Aorta (tissue), 5 donors: Measurements from ENCODE around the gene SAC3D1. TPM values are rescaled to one million over a fixed set of nuclear protein-coding genes. Genes with fewer than 3 reads are reported as not detected.
"Not testable (repeated sequence)": the region's sequence is repeated elsewhere in the genome, so short reads cannot be mapped to it uniquely, and the experiment has no call there.

Experiments
- ATAC-seq: fragments of 200-7000 bp; cut with Tn5 transposase; one replicate; pipeline ENCODE4 v1.9.1; 2022; ENCODE audit warnings: moderate library complexity; ENCODE audit not compliant: low FRiP score
- DNase-seq, 2 donors: peaks; one replicate each; pipeline ENCODE4 v3.0.0-alpha.2; 2020
- H3K27ac ChIP-seq, 2 donors: one replicate each; pipeline ENCODE4 v1.5.1; 2013; ENCODE audit warnings: low read length in 2 of 2, mild to moderate bottlenecking in 2 of 2, moderate library complexity in 2 of 2, control low read depth in 1 of 2, inconsistent platforms in 1 of 2, low read depth in 1 of 2
- H3K27me3 ChIP-seq, 2 donors: one replicate each; pipeline ENCODE4 v1.6.1; 2013; ENCODE audit warnings: control low read depth in 1 of 2, low read length in 1 of 2, mild to moderate bottlenecking in 1 of 2, moderate library complexity in 1 of 2; ENCODE audit not compliant: insufficient read depth in 2 of 2, control insufficient read depth in 1 of 2
- H3K36me3 ChIP-seq, 2 donors: one replicate each; pipeline ENCODE4 v1.6.1; 2013; ENCODE audit warnings: control low read depth in 1 of 2, low read length in 1 of 2, mild to moderate bottlenecking in 1 of 2; ENCODE audit not compliant: insufficient read depth in 2 of 2, control insufficient read depth in 1 of 2
- H3K4me1 ChIP-seq, 2 donors: one replicate each; pipeline ENCODE4 v1.6.1; 2013; ENCODE audit warnings: low read length in 2 of 2, control low read depth in 1 of 2, mild to moderate bottlenecking in 1 of 2, moderate library complexity in 1 of 2; ENCODE audit not compliant: insufficient read depth in 2 of 2, control insufficient read depth in 1 of 2
- H3K4me3 ChIP-seq, 2 donors: one replicate each; pipeline ENCODE4 v1.5.1; 2013; ENCODE audit warnings: low read length in 2 of 2, control low read depth in 1 of 2, mild to moderate bottlenecking in 1 of 2
- H3K9me3 ChIP-seq: one replicate; pipeline ENCODE4 v1.6.1; 2013; ENCODE audit warnings: mild to moderate bottlenecking, low read length; ENCODE audit not compliant: control insufficient read depth
- WGBS, 2 donors: extraction: QIAGEN DNeasy Blood & Tissue Kit; methylation state at CpG; one replicate each; pipeline ENCODE4 v1.1.7; 2013; 5-methylcytosine and 5-hydroxymethylcytosine counted together
- intact Hi-C, 2 donors: fragments of 100-400 bp; cut with DNase I; formaldehyde crosslinking; loops; one replicate each; pipeline versions ENCODE4 v1.14.2 to v1.15.0; 2022
- polyA plus RNA-seq, 2 donors: library from polyadenylated mRNA; stranded (reverse); fragments of 200-250 nt; gene quantifications; one replicate each; pipeline ENCODE4 v1.2.3, GENCODE V29; 2013
- total RNA-seq, 2 donors: library from RNA; stranded (reverse); fragmentation: NEBNext Ultra II Directional; extraction: Animal tissue kit (Norgen Biotek cat#: 25700); gene quantifications; one replicate each; pipeline ENCODE4 v1.2.1, GENCODE V29; 2021
- donor health status: healthy with polysubstance abuse.
- donor health status: Bipolar disorder and iron deficiency.
- donor health status: DM: no; HTN: no; CAD: no.
- donor health status: DM: no; HTN: no; CAD: no.
- donor health status: DM: yes; HTN: yes; CAD: no.

SAC3D1 gene
- total and polyA plus RNA-seq, 4 donors: 3.6 to 7.5 (median 5.2) TPM

DNA sequence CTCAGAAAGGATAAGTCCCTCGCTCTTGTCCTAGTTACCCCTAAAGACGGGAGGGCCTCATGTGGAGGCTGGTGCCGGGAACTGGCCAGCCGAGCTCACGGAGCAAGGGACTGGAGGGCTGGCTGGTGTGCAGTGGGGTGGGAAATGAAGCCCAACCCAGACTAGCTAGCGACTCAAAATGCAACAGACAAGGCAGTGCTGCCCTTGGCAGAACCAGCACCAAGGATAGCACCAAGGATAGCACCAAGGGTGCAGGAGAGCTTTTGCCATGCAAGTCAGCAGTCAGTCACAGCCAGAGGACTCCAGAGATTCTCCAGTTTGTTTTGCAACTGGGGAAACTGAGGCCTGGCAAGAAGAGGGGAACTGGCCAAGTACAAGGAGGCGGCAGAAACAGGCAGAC, 37.7 kb upstream of the SAC3D1 start:
- Histone ChIP-seq H3K36me3 (no peaks in the 10 kb centered on the region), H3K27me3 (no peaks in the 10 kb centered on the region), H3K9me3 (no peaks in the 10 kb centered on the region), H3K27ac (no peak overlapping the region), H3K4me1 (no peaks in the 10 kb centered on the region), H3K4me3 (no peak overlapping the region)
- WGBS, 2 donors: 48% methylated on average over 7 of the region's 7 CpGs
- intact Hi-C loops: no loop called here
- ATAC-seq (no peak), DNase-seq (no peak)

- H3K27me3 ChIP-seq, DNase-seq, intact Hi-C loops, H3K27ac ChIP-seq, ATAC-seq, H3K4me1 ChIP-seq, H3K4me3 ChIP-seq, H3K9me3 ChIP-seq, H3K36me3 ChIP-seq: not testable (repeated sequence)
- WGBS, 2 donors: 59 to 64% methylated on average over 3 of the region's 3 CpGs
Observed at GRCh38 chr11:65003968-65004367, 37.0 kb upstream of the SAC3D1 start.

GRCh38 chr11:65008016-65008415, 33.0 kb upstream of the SAC3D1 start:
- intact Hi-C loops: no loop called here
- 67 to 72% methylated on average over 7 of the region's 7 CpGs for WGBS, 2 donors

GRCh38 chr11:65008873-65009272, 32.1 kb upstream of the SAC3D1 start:
- no peak for ATAC-seq

More at GRCh38 chr11:65008016-65008415, 33.0 kb upstream of the SAC3D1 start:
- Histone ChIP-seq H3K27ac (no peak overlapping the region), H3K4me3 (no peak overlapping the region), H3K36me3 (no peaks in the 10 kb centered on the region), H3K27me3 (no peaks in the 10 kb centered on the region), H3K4me1 (no peaks in the 10 kb centered on the region), H3K9me3 (no peaks in the 10 kb centered on the region)
- ATAC-seq (no peak), DNase-seq (no peak)

GRCh38 chr11:65013130-65013887, 27.7 kb upstream of the SAC3D1 start:
- WGBS, 2 donors: 14 to 15% methylated on average over 22 of the region's 22 CpGs
- Histone ChIP-seq H3K27ac (peak overlapping the region; percentile 94 to 97), H3K27me3 (no peaks in the 10 kb centered on the region), H3K4me3 (peak overlapping the region; percentile 62 to 88), H3K36me3 (no peaks in the 10 kb centered on the region), H3K4me1 (no peaks in the 10 kb centered on the region), H3K9me3 (no peaks in the 10 kb centered on the region)
- intact Hi-C loops: loop anchor here in 1 of 2 donors (5.0 kb wide), 1 partner anchor 104 kb away; the partner anchor contains the start of gene ZNHIT2
- DNase-seq: peak; percentile 96 to 97
- ATAC-seq: peak; percentile 96

More at GRCh38 chr11:65008873-65009272, 32.1 kb upstream of the SAC3D1 start:
- no peaks in the 10 kb centered on the region for H3K4me1 ChIP-seq
- intact Hi-C loops: no loop called here
- no peak for DNase-seq
- H3K27ac ChIP-seq: no peak overlapping the region
- no peaks in the 10 kb centered on the region for H3K36me3 ChIP-seq
- no peaks in the 10 kb centered on the region for H3K27me3 ChIP-seq
- H3K4me3 ChIP-seq: no peak overlapping the region
- 87 to 97% methylated on average over 2 of the region's 2 CpGs for WGBS, 2 donors
- no peaks in the 10 kb centered on the region for H3K9me3 ChIP-seq

DNA sequence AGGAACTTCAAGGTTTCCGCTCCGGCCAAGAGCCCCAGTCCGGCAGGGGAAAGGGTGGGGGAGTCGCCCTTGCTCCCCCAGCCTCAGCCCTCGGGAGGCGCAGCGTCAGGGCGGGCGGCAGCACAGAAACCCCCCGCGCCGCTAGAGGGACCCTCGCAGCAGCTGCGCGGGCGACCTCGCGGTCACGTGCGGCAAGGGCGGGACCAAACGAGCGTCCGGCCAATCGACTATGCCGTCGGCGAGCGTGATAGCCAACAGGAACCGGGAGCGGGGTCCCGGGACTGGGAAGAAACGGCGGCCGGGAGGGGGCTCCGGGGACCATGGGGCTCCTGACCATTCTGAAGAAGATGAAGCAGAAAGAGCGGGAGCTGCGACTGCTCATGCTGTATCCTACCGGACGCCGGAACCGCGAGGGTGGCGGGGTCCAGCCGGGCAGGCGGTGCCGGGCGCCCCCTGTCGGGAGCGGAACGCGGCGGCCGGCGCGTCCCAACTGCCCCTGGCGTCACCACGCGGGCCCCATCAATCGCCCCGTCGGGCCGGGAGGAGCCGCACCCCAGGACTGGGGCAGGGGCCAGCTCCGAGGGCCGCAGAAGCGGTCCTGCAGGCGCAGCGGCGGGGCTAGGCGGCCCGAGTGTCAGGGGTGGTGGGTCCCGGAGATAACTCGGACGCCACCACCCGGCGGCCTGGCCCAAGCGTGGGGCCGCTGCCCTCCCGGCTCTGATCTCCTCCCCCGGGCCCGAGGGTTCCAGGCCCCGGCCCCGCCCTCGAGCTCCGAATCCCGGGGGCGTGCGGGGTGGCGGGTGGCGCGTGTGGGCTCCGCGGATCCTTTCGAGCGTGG, 26.9 kb upstream of the SAC3D1 start, which contains the start of gene ARL2:
Gene ARL2 (plus strand): TSS at position 273 of the 838 bp plus-strand sequence. CDS start 48 bp downstream, at position 321.
- no peaks in the 10 kb centered on the region for H3K27me3 ChIP-seq
- 0% methylated on average over 68 to 96 of the region's 96 CpGs for WGBS, 2 donors
- no peaks in the 10 kb centered on the region for H3K4me1 ChIP-seq
- ATAC-seq (peak; percentile 95), DNase-seq (peak; percentile 95 to 96)
- H3K36me3 ChIP-seq: no peaks in the 10 kb centered on the region
- no peaks in the 10 kb centered on the region for H3K9me3 ChIP-seq
- intact Hi-C loops: loop anchor here (2.0 to 5.0 kb wide), 2 partner anchors 103 kb away; partner anchors contain the start of gene ZNHIT2 (in 2 of the 2)
- peak within 1 kb of the TSS; percentile 62 to 88 for H3K4me3 ChIP-seq
- peak within 1 kb of the TSS; percentile 94 to 97 for H3K27ac ChIP-seq

DNA sequence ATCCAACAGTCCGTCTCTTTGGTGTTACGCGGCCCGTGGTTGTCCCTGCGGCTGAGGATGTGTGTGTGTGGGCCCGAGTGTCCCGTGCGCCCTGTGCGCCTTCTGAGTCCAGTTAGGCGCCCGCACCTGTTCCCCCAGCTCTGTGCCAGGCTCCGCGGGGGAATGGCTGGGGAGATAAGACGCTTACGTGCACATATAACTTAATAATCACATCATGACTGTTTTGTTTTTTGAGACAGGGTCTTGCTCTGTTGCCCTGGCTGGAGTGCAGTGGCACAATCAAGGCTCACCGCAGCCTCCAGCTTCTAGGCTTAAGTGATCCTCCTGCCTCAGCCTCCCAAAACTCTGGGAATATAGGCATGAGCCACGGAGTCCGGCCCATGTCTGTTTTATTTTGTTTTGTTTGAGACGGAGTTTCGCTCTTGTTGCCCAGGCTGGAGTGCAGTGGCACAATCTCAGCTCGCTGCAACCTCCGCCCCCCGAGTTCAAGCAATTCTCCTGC, 26.2 kb upstream of the SAC3D1 start:
- ATAC-seq: peak; percentile 23
- DNase-seq: no peak
- peak overlapping the region; percentile 3 to 88 for H3K4me3 ChIP-seq
- intact Hi-C loops: loop anchor here (2.0 to 5.0 kb wide), 2 partner anchors 102 to 103 kb away; partner anchors contain the start of gene ZNHIT2 (in 2 of the 2)
- H3K27me3 ChIP-seq: no peaks in the 10 kb centered on the region
- H3K9me3 ChIP-seq: no peaks in the 10 kb centered on the region
- H3K36me3 ChIP-seq: no peaks in the 10 kb centered on the region
- peak overlapping the region in 1 of 2 donors; percentile 94 for H3K27ac ChIP-seq
- no peaks in the 10 kb centered on the region for H3K4me1 ChIP-seq
- WGBS, 2 donors: 28 to 30% methylated on average over 23 of the region's 23 CpGs

DNA sequence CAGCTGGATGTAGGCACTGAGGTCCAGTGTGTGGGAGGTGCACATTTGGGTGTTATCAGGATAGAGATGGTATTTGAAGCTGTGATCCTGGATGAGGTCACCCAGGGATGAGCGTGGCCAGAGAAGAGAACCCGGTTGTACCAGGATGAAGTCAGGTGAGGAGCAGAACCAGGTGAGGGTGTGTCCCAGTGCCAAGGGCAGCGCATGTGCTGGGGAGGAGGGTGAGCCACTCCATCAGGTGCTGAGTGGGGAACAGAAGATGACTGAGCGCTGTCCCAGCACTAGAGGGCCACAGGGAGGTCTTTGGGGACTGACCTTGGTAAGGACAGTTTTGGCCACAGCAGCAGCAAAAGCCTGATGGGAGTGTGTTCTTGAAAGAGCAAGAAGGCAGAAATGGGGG, 24.3 kb upstream of the SAC3D1 start:
- H3K27ac ChIP-seq: no peak overlapping the region
- intact Hi-C loops: no loop called here
- DNase-seq (no peak), ATAC-seq (no peak)
- WGBS, 2 donors: 92 to 93% methylated on average over 4 of the region's 4 CpGs
- no peak overlapping the region for H3K4me3 ChIP-seq
- no peaks in the 10 kb centered on the region for H3K27me3 ChIP-seq
- no peaks in the 10 kb centered on the region for H3K9me3 ChIP-seq
- no peaks in the 10 kb centered on the region for H3K4me1 ChIP-seq
- no peaks in the 10 kb centered on the region for H3K36me3 ChIP-seq
